ENCODE data around the gene UGCG. TPM values are rescaled to one million over a fixed set of nuclear protein-coding genes. Genes with fewer than 3 reads are reported as not detected.

The UGCG gene
- total and polyA plus RNA-seq, 2 of the 8 experiments (the other 6 are each of a cell fraction or from before 2014, with no cell fraction given), result 14.9 to 34.0 TPM

- ChIA-PET CTCF (ENCODE audit: partially characterized antibody) (no interaction called here), POLR2A (ENCODE audit: partially characterized antibody) (no interaction called here)
- no peak overlapping the region for H4K8ac ChIP-seq (ENCODE audit: extremely low read depth, insufficient read depth, low read length)
- H3K23ac ChIP-seq (ENCODE audit: insufficient read length), result no peak overlapping the region
- no peak overlapping the region for H3K4me3 ChIP-seq (ENCODE audit: extremely low read depth in 1 of 4, insufficient read depth in 2 of 4, low read depth in 3 of 4, low read length in 4 of 4)
- FAIRE-seq (no peak), DNase-seq (ENCODE audit: low read depth in 1 of 2, low spot score in 2 of 2) (no peak)
- H3K56ac ChIP-seq (replicated peaks; ENCODE audit: insufficient read length, low read depth, low read length), result no peak overlapping the region
- H3K23me2 ChIP-seq (ENCODE audit: low read depth, low read length), result no peaks in the 10 kb centered on the region
- no peak overlapping the region for H3K4me2 ChIP-seq (ENCODE audit: insufficient read depth in 1 of 2, low read depth in 2 of 2, low read length in 2 of 2)
- no peak overlapping the region for H2BK15ac ChIP-seq (ENCODE audit: low read length)
- H3K9me3 ChIP-seq (ENCODE audit: insufficient read depth in 2 of 2, low read depth in 1 of 2, low read length in 1 of 2), result no peaks in the 10 kb centered on the region; a peak in 1 of 4 replicates
- no peak overlapping the region for H3K18ac ChIP-seq (ENCODE audit: extremely low read depth, low read length)
- no peak overlapping the region for H2BK5ac ChIP-seq (ENCODE audit: low read depth, low read length)
- H2BK20ac ChIP-seq (ENCODE audit: low read length), result no peak overlapping the region
- no peak overlapping the region for H2AFZ ChIP-seq (ENCODE audit: low read length)
- H3K14ac ChIP-seq (ENCODE audit: insufficient read length), result no peak overlapping the region
- H4K20me1 ChIP-seq (replicated peaks in 1 of 2; ENCODE audit: control insufficient read depth in 1 of 2, insufficient read depth in 2 of 2, low read length in 2 of 2), result peaks cover 0 to 4% of the 10 kb centered on the region in 2 experiments
- no peaks in the 10 kb centered on the region for H3K79me2 ChIP-seq (ENCODE audit: control insufficient read depth in 1 of 2, insufficient read depth in 2 of 2, low read length in 2 of 2)
- no peak overlapping the region for H2AK5ac ChIP-seq (ENCODE audit: low read depth, low read length)
- no peak overlapping the region for H4K5ac ChIP-seq (ENCODE audit: insufficient read length, low read depth, low read length)
- no peaks in the 10 kb centered on the region for H3K27me3 ChIP-seq (replicated peaks in 1 of 4; ENCODE audit: control insufficient read depth in 3 of 4, extremely low read depth in 1 of 4, insufficient read depth in 3 of 4, low read length in 3 of 4)
- no peak overlapping the region for H3K9ac ChIP-seq (replicated peaks in 1 of 4; ENCODE audit: extremely low read depth in 1 of 4, low read depth in 3 of 4, low read length in 3 of 4)
- H3K4ac ChIP-seq (replicated peaks; ENCODE audit: insufficient read length, low read depth, low read length), result no peak overlapping the region
- no peaks in the 10 kb centered on the region for H3K4me1 ChIP-seq (replicated peaks in 1 of 4; ENCODE audit: control insufficient read depth in 3 of 4, insufficient read depth in 4 of 4, low read length in 3 of 4)
- WGBS, 2 experiments (ENCODE audit: extremely low coverage in 1 of 2, insufficient coverage in 1 of 2, insufficient read length in 1 of 2, insufficient replicate concordance in 2 of 2, low coverage in 1 of 2, low lambda C conversion rate in 2 of 2, missing lambda C conversion rate in 1 of 2), result 90% methylated on average over 2 of the region's 2 CpGs; no CpG with 5 or more reads in 1 of the 2 experiments
- no peaks in the 10 kb centered on the region for H3K36me3 ChIP-seq (ENCODE audit: control insufficient read depth in 2 of 4, insufficient read depth in 4 of 4, low read length in 3 of 4)
- H3K79me1 ChIP-seq (ENCODE audit: low read depth, low read length), result no peaks in the 10 kb centered on the region
- no peak overlapping the region for H2BK12ac ChIP-seq (ENCODE audit: low read depth, low read length)
- H2BK120ac ChIP-seq (replicated peaks; ENCODE audit: low read depth, low read length), result no peak overlapping the region
- no peak overlapping the region for H3K27ac ChIP-seq (ENCODE audit: low read depth, low read length)
- H4K91ac ChIP-seq (replicated peaks; ENCODE audit: insufficient read length, low read length), result no peak overlapping the region
- TF ChIP-seq SP2 (IDR thresholded peaks at IDR 0.05; ENCODE audit: low read length), result no peak
- no peak for TF ChIP-seq CTCF (IDR thresholded peaks at IDR 0.05; ENCODE audit: control extremely low read depth in 1 of 3, insufficient read depth in 1 of 3, low read depth in 1 of 3, low read length in 3 of 3)
- no peak for TF ChIP-seq FOSL1 (IDR thresholded peaks at IDR 0.05; ENCODE audit: insufficient read depth, low read depth, low read length)
- no peak for TF ChIP-seq SRF (IDR thresholded peaks at IDR 0.05; ENCODE audit: low read depth, low read length)
- TF ChIP-seq ASH2L (IDR thresholded peaks at IDR 0.05; ENCODE audit: low read length), result no peak
- no peak for TF ChIP-seq TAF1 (IDR thresholded peaks at IDR 0.05; ENCODE audit: low read depth, low read length)
- TF ChIP-seq TBP (IDR thresholded peaks at IDR 0.05; ENCODE audit: low read depth, low read length), result no peak
- TF ChIP-seq HDAC2 (IDR thresholded peaks at IDR 0.05; ENCODE audit: borderline replicate concordance in 1 of 2, low read depth in 2 of 2, low read length in 2 of 2), result no peak
- TF ChIP-seq PHF8 (conservative IDR thresholded peaks at IDR 0.05; ENCODE audit: low read depth, low read length), result no peak
- TF ChIP-seq TCF12 (IDR thresholded peaks at IDR 0.05; ENCODE audit: low read depth, low read length), result no peak
- TF ChIP-seq BACH1 (IDR thresholded peaks at IDR 0.05; ENCODE audit: low read length), result no peak
- TF ChIP-seq RXRA (IDR thresholded peaks at IDR 0.05; ENCODE audit: insufficient read depth, low read depth, low read length), result no peak
- no peak for TF ChIP-seq CTBP2 (IDR thresholded peaks at IDR 0.05; ENCODE audit: borderline replicate concordance, insufficient read depth, insufficient read length, low read length)
Measured at GRCh38 chr9:111890334-111890733, 6.3 kb upstream of the UGCG start.

Data from H1 (cell line).